GM19324 (cell line): ENCODE data around the gene DGKH.

Source experiments
- ATAC-seq: cut with Tn5 transposase; IDR thresholded peaks from one replicate; pipeline ENCODE4 v1.9.1; 2021; ENCODE audit warnings: mild to moderate bottlenecking, moderate library complexity; ENCODE audit not compliant: unreplicated experiment, low FRiP score

The DGKH gene

DNA sequence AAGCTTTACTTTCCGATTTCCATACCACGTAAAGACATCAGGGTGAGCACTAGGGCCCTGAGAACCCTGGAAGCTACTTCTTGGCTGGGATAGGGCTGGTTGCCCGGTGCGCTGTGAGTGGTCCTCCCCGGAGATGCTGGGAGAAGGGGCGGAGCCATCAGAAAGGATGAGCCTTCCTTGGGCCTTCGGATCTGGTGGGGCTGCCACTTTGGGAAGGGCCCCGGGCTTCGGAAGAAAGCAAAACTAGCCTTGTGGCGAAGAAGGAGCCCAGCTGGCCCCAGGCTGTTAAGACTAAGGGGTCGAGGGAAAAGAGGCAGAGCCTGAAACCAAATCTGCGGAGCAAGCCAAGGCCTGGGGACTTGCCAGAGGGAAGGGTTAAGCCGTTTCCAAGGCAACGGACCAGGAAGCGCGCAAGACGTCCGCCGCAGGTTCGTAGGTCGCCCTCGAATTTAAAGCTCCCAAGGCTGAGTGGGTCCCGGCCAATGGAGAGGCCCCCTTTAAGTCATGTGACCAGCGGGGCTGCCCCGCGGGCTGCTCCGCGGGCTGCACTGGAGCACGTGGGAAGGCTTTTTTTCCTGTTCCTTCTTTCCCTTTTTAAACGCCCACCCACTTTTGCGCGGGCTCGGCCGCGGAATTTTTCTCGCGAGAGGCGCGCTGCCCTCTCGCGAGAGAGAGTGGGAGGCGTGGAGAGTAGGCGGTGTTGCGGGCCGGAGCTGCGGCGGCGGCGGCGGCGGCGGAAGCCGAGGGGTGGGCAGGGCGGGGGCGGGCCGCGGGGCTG, 223.1 kb downstream of the DGKH start:
- ATAC-seq, result peak; percentile 92

DNA sequence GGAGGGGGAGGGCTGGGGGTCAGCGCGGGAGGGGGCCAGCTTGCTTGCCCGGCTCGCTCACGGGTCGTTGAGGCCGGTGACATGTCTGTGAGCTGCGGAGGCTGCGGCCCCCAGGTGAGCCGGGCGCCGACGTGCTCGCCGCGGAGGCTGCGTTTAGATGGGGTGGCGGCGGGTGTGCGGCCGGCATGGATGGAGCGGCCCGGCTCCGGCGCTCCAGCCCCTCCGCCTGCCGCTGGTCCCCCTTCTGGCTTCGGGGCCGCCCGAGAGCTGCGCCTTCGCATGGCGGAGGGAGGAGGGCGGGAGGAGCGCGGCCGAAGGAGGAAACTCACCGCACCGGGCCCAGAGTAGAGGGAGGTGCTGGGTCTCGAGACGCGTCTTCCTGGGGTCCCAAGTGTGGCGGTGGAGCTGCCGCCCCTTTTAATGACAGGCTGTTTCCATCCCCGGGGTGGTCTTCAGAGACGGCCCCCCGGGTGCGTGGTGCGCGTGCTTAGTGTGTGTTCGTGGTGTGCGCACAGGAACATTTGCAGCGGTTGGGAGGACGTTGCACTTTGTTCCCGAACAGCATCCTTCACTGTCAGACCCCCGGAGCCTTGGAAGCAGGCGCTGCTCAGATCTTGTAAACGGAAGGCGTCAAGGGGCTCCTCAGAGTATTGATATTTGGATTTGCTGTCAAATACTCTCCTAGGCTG, 223.8 kb downstream of the DGKH start, which contains the start of gene AKAP11:
AKAP11 (plus strand) TSS at position 38 of the 689 bp plus-strand sequence. CDS start 14,197 bp downstream, outside the sequence.
- peak; percentile 37 for ATAC-seq

DNA sequence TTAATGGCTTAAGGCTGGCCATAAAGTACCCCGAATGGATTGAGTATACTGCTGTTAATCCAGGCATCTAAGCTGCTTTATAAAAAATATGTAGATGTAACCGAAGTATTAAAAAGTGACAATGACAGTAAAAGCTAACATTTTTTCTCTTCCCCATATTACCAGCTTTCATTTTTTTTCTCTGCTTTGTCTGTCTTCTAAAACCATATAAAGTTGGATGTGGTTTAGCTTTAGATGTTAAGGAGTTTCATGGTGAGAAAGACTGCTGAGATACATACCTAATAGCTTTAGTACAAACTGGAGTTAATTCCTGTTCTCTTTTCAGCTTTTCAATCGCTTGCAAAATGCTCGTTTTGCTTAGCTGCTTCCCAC, 224.3 kb downstream of the DGKH start:
- no peak for ATAC-seq

DNA sequence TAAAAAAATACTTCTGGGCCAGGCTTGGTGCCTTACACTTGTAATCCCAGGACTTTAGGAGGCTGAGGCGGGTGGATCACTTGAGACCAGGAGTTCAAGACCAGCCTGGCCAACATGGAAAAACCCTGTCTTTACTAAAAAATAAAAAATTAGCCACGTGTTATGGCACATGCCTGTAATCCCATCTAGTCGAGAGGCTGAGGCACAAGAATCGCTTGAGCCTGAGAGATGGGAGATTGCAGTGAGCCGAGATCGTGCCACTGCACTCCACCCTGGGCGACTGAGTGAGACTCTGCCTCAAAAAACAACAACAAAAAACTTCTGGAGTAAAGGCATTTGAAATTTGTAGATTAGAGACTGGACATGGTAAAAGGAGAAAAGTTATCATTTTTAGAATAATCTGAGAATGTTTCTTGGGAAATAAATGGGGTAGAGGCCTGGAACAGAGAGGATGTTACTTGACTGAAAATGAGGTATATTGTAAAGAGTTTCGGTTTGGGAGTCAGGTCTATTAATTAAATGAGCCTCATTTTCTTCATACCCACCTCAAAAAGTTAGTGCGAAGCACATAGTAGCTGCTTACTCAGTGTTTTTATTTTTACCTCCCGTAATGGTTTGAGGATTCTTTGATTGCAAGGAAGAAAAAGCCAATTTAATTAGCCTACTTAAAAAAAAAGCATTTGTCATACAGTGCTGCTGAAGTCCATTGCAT, 226.1 kb downstream of the DGKH start:
- ATAC-seq, result no peak

DNA sequence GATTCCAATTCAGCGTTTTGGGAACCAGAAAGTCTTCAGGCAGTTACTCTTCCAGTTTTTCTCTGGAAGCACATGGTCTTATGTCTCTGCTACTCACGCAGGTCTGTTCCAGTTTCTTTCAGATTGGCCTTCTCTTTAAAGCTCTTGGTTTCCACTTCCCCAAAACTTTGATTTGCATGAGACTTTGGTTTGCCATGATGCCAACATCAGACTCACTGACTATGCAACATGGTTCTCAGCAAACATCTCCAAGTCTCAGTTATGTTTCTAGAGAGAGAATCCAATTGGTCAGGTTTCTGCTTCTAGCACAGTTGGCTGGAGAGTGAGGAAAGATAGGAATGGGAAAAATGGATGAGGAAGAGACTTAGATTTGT, 226.6 kb downstream of the DGKH start:
- no peak for ATAC-seq

DNA sequence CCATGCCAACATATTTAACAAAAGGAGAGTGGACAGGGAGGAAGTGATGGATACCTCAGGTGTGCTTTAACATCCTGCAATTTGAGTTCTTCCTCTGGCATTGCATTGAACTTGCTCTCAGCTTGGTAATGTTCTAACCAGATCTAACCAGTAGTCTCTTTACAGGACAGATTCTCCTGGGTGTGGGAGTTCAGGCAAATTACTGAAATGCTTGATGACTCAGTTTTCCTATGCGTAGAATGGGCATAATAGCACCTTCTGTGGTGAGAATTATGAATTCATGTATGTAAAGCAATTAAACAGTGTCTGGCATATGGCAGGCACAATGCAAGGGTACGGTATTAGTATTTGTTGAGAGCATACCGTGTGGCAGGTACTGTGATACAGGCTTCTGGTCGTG, 227.1 kb downstream of the DGKH start:
- ATAC-seq, result no peak

DNA sequence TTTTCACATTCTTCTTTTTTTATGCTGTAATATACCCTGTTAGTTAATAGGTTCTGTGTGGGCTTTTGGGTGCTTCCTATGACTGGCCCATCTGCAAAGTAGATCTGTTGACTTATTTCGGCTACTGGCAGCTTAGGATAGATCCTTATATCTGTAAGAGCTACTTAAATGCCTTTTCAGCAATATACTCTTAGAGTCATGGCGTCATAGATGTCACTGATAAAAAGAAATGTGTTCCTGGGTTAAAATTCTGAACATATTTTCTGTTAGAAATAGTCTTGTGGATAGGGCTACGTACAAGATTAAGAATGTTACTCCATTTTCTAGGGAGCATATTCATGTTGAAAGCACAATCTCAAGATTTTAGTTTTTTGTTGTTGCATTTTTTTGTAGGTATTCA, 228.2 kb downstream of the DGKH start:
- no peak for ATAC-seq

DNA sequence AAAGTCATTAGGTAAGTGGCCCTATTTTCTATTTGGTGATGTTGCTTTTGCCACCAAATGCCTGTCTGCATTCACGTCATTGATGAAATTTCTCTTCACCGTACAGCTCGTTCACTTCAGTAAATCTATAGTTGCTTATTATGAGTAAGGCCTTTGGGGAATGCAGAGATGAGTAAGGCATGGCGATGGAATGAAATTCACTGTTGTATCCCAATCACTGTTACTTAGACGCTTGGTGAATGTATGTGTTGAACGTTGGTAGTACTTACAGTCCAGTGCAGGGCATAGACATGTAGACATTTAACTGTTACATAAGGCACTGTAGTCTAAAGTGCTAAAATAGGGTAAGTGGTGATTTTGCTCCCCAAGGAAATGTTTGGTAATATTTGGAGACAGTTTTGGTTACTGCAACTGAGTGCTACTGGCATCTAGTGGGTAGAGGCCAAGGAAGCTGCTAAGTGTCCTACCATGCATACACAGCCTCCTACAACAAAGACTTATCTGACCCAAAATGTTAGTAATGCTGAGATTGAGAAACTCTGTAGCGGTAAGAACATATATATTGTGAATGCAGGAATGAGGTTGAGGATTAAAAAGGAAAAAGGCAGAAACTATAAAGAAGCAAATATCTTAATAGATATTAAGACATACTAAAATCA, 229.3 kb downstream of the DGKH start:
- no peak for ATAC-seq

DNA sequence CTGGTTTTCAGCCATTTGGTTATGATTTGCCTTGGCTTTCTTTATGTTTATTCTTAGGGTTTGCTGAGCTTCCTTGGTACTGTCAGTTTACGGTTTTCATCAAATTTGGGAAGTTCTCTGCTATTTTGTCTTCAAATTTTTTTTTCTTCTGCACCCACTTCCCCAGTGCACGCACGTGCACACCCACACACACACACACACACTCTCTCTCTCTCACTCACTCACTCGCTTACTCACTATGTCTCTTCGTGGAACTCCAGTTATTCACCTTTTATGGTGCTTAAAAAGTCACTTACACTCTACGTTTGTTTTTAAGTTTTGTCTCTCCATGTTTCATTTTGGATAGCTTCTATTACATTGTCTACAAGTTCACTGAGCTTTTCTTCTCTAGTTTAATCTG, 230.6 kb downstream of the DGKH start:
- ATAC-seq, result no peak

DNA sequence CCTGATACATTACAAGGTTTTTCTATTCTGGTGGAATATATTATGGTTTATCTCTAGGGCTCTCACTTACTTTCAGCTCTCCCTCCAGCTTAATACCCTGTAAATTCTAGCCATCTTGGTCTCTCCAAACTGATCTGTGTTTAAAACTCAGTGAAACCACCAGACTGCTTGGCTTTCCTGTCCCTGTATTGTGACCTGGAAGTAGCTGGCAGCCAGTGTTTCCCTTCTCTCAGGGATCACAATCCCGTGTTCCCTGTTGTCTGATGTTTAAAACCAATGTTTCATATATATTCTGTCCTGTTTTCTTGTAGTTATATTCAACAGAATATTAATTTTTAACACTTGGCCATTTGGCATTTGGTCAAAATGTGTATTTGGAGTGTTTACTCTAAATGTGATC, 231.5 kb downstream of the DGKH start:
- ATAC-seq, result no peak

DNA sequence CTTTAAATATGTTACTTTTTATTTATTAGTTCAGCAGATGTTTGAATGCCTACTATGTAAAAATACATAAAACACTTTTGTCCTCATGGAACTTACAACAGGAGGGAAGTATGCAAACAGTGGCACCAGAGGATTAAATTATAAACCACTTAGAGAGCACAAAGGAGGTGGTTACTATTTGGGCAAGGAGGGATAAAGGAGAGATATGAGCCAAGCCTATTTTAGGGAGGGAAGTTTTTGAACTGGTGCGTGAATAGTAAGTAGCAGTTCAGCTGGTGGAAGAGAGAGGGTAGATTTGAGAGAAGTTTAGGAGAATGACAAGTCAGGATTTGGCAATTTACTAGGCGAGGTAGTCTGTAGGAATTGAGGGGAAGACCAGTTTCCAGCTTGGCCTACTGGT, 232.1 kb downstream of the DGKH start:
- no peak for ATAC-seq

DNA sequence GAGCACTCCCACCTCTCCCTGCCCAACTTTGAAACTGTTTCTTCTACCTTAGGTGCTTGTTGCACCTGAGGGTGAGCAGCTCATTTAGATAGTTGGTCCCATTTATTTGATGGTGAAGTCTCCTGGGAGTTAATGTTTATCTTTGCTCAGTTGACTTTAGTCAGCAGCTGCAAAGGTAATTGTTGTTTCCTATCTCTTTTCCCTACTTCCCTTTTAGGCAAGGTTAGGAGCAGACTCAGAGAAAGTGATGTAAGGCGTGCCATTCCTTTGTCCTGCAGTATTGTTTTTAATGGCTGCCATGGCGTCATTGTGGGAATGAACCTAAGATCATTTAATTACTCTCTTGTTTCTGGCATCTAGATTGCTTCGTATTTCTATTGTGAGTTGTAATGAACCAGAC, 235.1 kb downstream of the DGKH start:
- no peak for ATAC-seq

DNA sequence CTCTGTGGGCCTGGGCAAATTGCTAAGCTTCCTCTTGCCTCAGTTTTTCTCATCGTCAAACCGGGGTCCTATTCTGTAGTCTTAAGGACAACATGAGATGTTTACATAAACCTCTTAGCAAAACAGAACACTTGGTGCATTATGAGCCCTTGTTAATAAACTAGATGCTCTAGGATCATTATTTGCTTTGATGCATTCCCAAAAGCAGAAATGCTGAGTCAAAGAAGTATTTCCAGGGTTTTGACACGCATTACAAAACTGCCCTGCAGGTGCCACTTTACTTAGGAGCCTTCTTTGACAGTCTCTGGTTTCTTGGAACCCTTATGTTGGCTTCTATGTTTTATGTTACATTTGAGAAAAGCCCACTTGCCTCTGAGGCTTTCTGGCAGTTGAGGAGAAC, 235.6 kb downstream of the DGKH start:
- ATAC-seq, result no peak
